ENCODE measurements around the gene KRTAP4-11.

GRCh38 chr17:41151525-41151924 lies 33.4 kb upstream of the KRTAP4-11 start:
- TF ChIP-seq GATA3 (IDR thresholded peaks at IDR 0.05; ENCODE audit: low read depth, low read length) (no peak), GATA2 (IDR thresholded peaks at IDR 0.05; ENCODE audit: low read depth, low read length) (no peak)

Measured in SH-SY5Y (cell line).